ENCODE data around the gene STOML2.
A peak's percentile ranks its signal among the peaks of the same experiment; 100 is the strongest.

The STOML2 gene

GRCh38 chr9:35111001-35111933 is 8.3 kb upstream of the STOML2 start:
- no peak for TF ChIP-seq CTCF (IDR thresholded peaks at IDR 0.05; ENCODE audit: extremely low read depth, missing control alignments)
- DNase-seq (ENCODE audit: low spot score) = peak; percentile 97

DNA sequence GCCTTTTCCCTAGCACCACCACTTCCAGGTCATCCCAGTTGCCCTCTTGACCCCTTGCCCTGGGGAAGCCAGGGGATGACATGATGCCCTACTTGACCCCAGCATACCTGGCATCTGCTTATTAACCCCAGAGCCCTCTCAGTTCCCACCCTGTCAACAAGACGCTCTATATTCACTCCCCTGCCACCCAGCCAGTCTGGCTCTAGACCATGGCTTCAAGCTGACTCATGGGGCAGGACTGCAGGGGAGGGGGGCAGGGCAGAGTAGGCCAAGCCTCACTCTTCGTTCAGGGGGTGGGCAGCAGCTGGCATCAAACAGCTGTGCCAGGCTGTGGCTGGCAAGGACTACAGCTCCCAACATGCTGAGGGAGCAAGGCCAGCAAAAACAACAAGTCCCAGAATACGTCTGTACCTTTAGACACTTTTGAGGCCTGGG is 7.4 kb upstream of the STOML2 start:
- no peak for DNase-seq (ENCODE audit: low spot score)
- TF ChIP-seq CTCF (IDR thresholded peaks at IDR 0.05; ENCODE audit: extremely low read depth, missing control alignments) = no peak

- peak; percentile 2 for DNase-seq (ENCODE audit: low spot score)
- no peak for TF ChIP-seq CTCF (IDR thresholded peaks at IDR 0.05; ENCODE audit: extremely low read depth, missing control alignments)
These were observed 6.1 kb upstream of the STOML2 start for GRCh38 chr9:35108946-35109575.

DNA sequence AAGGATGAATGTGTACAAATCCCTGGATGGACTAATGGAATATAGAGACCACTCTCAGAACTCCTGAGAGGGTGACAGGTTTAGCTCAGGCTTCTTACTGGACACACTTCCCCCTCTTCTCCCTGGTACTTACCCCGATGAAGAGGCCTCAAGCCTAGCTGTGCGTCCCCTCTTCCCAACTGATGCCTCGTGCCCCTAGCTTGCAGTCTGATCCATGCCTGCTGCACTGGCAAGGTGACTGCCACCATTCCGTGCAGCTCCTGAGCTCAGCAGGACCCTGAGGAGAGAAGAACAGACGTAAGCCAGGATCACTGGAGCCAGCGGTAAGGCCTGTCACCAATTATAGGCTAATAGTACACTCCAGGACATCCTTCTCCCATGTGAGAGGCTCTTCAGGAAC is 5.5 kb upstream of the STOML2 start:
- DNase-seq (ENCODE audit: low spot score) = peak; percentile 5
- no peak for TF ChIP-seq CTCF (IDR thresholded peaks at IDR 0.05; ENCODE audit: extremely low read depth, missing control alignments)

DNA sequence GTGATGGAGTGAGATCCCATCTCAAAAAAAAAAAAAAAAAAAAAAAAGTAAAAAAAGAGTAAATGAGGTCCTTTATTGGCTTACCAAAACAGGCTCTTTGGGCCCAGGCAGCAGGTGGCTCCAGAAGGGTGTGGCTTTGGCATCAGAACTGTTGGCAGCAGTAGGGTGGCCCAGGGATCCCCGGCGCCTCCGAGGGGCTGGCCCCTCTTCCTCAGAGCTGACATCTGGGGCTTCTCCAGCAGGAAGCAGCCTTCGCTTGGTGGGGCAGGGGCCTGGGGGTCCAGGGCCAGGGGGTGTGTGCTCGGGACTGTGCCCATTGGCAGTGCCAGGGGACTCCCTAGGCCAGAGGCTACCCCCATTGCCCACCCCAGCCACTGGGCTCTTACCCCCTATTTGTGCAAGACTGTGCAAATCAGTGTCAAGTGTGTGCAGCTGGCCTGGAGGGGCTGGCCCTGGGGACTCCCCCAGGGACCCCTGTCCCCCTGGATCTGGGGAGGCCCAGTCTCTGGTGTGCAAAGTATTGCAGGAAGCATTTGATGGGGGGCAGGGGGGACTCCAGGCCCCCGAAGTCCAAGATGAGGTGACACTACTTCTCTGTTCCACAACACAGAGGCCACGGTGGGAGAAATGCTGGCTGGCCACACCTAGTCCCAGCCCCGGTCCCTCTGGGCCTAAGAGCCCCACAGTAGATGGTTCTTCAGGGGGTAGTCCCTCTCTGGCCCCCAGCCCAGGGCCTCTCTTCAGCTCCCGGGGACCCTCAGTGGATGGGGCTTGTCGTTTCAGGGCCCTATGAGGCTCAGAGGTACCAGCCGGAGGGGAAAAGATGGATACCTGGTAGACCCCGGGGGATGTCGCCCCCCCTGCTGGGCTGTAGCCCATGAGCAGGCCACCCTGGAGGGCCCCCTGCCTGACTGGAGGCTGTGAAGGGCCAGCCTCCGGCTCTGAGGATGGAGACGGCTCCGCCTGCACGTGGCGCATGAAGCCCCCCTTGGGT is 4.7 kb upstream of the STOML2 start:
- DNase-seq (ENCODE audit: low spot score) = peak; percentile 2

DNA sequence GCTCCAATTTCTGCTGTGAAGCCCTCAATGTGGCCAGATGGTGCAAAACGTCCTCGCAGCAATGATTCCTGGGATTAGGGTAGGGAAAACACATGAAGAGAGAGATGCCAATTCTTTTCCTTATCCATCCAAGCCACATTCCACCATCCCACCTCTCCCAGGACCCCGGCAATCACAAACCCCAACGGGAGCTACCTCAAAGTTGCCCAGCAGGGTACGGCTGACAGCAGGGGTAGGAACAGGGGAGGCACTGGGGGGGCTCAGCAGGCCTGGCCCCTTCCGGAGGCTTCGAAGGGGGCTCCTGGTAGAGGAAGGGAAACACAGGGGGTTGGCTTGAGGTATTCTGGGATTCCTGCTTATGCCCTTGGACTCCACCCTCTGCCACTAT is 3.4 kb upstream of the STOML2 start:
- peak; percentile 1 for DNase-seq (ENCODE audit: low spot score)
- TF ChIP-seq CTCF (IDR thresholded peaks at IDR 0.05; ENCODE audit: extremely low read depth, missing control alignments) = no peak

More for the DNA sequence above, 4.7 kb upstream of the STOML2 start:
- no peak for TF ChIP-seq CTCF (IDR thresholded peaks at IDR 0.05; ENCODE audit: extremely low read depth, missing control alignments)

Data from GM20000 (cell line).